B cell (primary cell): ENCODE results near the gene ALX3. TPM values are rescaled to one million over a fixed set of nuclear protein-coding genes. Genes with fewer than 3 reads are reported as not detected.

ENCODE experiments used
- ATAC-seq: fragments of 200-7000 bp; cut with Tn5 transposase; one replicate; pipeline ENCODE4 v1.10.0; 2021; ENCODE audit warnings: low read depth, mild to moderate bottlenecking, moderate number of reproducible peaks, moderate library complexity
- CTCF ChIA-PET: fragments of 350-600 bp; sonication (Branson Sonifier 250); formaldehyde crosslinking; loops from one replicate; lab custom pipeline; 2021; ENCODE audit warnings: antibody characterized with exemption, inconsistent platforms; lab: Charles Lee
- POLR2A ChIA-PET: fragments of 350-600 bp; sonication (Branson Sonifier 250); formaldehyde crosslinking; loops from one replicate; lab custom pipeline; 2021; ENCODE audit warnings: antibody characterized with exemption; lab: Charles Lee
- DNase-seq: peaks from one replicate; pipeline ENCODE4 v3.0.0; 2013
- H2AFZ ChIP-seq: 2 replicates; pipeline ENCODE4 v1.6.1; 2012; ENCODE audit warnings: mild to moderate bottlenecking, low read depth, low read length; ENCODE audit not compliant: insufficient read depth, poor library complexity, severe bottlenecking
- H3K27ac ChIP-seq, 2 donors: 1 replicate in 1 of 2; 2 replicates in 1 of 2; pipeline ENCODE4 v1.5.1; 2012 to 2013; ENCODE audit warnings: low read length in 2 of 2, mild to moderate bottlenecking in 2 of 2, moderate library complexity in 1 of 2
- H3K27me3 ChIP-seq, 4 experiments: fragments of 200-600 bp in 1 of 4; sonication (generic) in 1 of 4; replicated peaks in 1 of 4; 1 replicate in 2 of 4; 2 replicates in 2 of 4; pipeline versions ENCODE4 v1.6.1 to v1.7.0; 2013 to 2016; ENCODE audit warnings: low read length in 3 of 4, mild to moderate bottlenecking in 2 of 4, mixed read lengths in 1 of 4, moderate library complexity in 1 of 4; ENCODE audit not compliant: insufficient read depth in 4 of 4, control insufficient read depth in 3 of 4; ENCODE audit errors: control extremely low read depth in 1 of 4
- H3K36me3 ChIP-seq, 2 experiments: replicated peaks in 1 of 2; 1 replicate in 1 of 2; 2 replicates in 1 of 2; pipeline versions ENCODE4 v1.6.1 to v1.7.1; 2013; ENCODE audit warnings: low read length in 1 of 2; ENCODE audit not compliant: insufficient read depth in 2 of 2, control insufficient read depth in 1 of 2; ENCODE audit errors: control extremely low read depth in 1 of 2, extremely low read depth in 1 of 2
- H3K4me1 ChIP-seq, 2 donors: fragments of 200-600 bp in 1 of 2; sonication (generic) in 1 of 2; 1 replicate in 1 of 2; 2 replicates in 1 of 2; pipeline versions ENCODE4 v1.5.1 to v1.6.1; 2013 to 2017; ENCODE audit warnings: low read length in 2 of 2; ENCODE audit not compliant: control insufficient read depth in 2 of 2, insufficient read depth in 2 of 2
- H3K4me2 ChIP-seq: replicated peaks from 2 replicates; pipeline ENCODE3; 2012; ENCODE audit warnings: mild to moderate bottlenecking, low read depth, low read length; ENCODE audit not compliant: poor library complexity, severe bottlenecking
- H3K4me3 ChIP-seq, 5 experiments: fragments of 200-600 bp in 1 of 5; sonication (generic) in 1 of 5; 1 replicate in 3 of 5; 2 replicates in 2 of 5; pipeline versions ENCODE4 v1.5.1 to v1.7.0; 2011 to 2016; ENCODE audit warnings: low read length in 4 of 5, mild to moderate bottlenecking in 4 of 5, low read depth in 2 of 5, control low read depth in 1 of 5, moderate library complexity in 1 of 5; ENCODE audit not compliant: insufficient read depth in 1 of 5; ENCODE audit errors: control extremely low read depth in 1 of 5, extremely low read depth in 1 of 5
- H3K79me2 ChIP-seq: fragments of 200-600 bp; sonication (generic); one replicate; pipeline ENCODE4 v1.6.0; 2016; ENCODE audit warnings: low read length; ENCODE audit not compliant: control insufficient read depth, insufficient read depth
- H3K9ac ChIP-seq: fragments of 200-600 bp; sonication (generic); 2 replicates; pipeline ENCODE4 v1.6.1; 2017; ENCODE audit warnings: mild to moderate bottlenecking, low read length, moderate library complexity
- H3K9me3 ChIP-seq, 3 donors: one replicate each; pipeline versions ENCODE4 v1.6.1 to v1.7.1; 2013; ENCODE audit warnings: low read length in 2 of 3; ENCODE audit not compliant: control insufficient read depth in 2 of 3, insufficient read depth in 1 of 3; ENCODE audit errors: control extremely low read depth in 1 of 3
- H4K20me1 ChIP-seq: 2 replicates; pipeline ENCODE4 v1.6.0; 2012; ENCODE audit warnings: mild to moderate bottlenecking, low read length; ENCODE audit not compliant: insufficient read depth, control insufficient read depth, poor library complexity, severe bottlenecking
- H3K27ac Mint-ChIP-seq: one replicate; pipeline ENCODE4 v1.8.0; 2021; ENCODE audit warnings: mixed read lengths
- H3K27me3 Mint-ChIP-seq: one replicate; pipeline ENCODE4 v1.8.0; 2021; ENCODE audit warnings: mixed read lengths
- H3K4me1 Mint-ChIP-seq: one replicate; pipeline ENCODE4 v1.8.0; 2021; ENCODE audit warnings: mixed read lengths
- H3K4me3 Mint-ChIP-seq: one replicate; pipeline ENCODE4 v1.8.0; 2021; ENCODE audit warnings: mixed read lengths
- H3K9me3 Mint-ChIP-seq: one replicate; pipeline ENCODE4 v1.8.0; 2022; ENCODE audit warnings: mixed read lengths; ENCODE audit not compliant: insufficient read depth
- EZH2 ChIP-seq: IDR thresholded peaks from 2 replicates; pipeline ENCODE4 v1.6.1; 2012; ENCODE audit warnings: borderline replicate concordance, low read depth, mild to moderate bottlenecking, moderate library complexity, low read length; ENCODE audit not compliant: insufficient read depth, poor library complexity, severe bottlenecking
- WGBS: methylation state at CpG from one replicate; pipeline ENCODE4 v1.1.5; 2013; ENCODE audit warnings: missing lambda C conversion rate; ENCODE audit not compliant: insufficient coverage; 5-methylcytosine and 5-hydroxymethylcytosine counted together
- intact Hi-C: fragments of 100-400 bp; cut with micrococcal nuclease; formaldehyde crosslinking; loops from one replicate; pipeline ENCODE4 v1.10.0; 2022
- polyA plus RNA-seq: library from polyadenylated mRNA; depleted of rRNA; stranded (reverse); fragments of >200 nt; gene quantifications from 2 replicates; pipeline ENCODE4 v1.2.3, GENCODE V29; 2012
- total RNA-seq, 2 donors: library from RNA; stranded (reverse); fragments of 120-200 nt in 1 of 2; gene quantifications; 1 replicate in 1 of 2; 2 replicates in 1 of 2; pipeline versions ENCODE4 v1.2.3 to v1.2.4, GENCODE V29; 2013 to 2022
- TF ChIP-seq, protein P1 (sequence below): fragments of 200-600 bp; IDR thresholded peaks from one replicate; pipeline ENCODE4 v1.8.0; 2022; ENCODE audit warnings: antibody characterized with exemption, mild to moderate bottlenecking

ALX3 gene
- total and polyA plus RNA-seq, 2 donors (not counting 1 experiment from before 2014, with no cell fraction given), result not detected

DNA sequence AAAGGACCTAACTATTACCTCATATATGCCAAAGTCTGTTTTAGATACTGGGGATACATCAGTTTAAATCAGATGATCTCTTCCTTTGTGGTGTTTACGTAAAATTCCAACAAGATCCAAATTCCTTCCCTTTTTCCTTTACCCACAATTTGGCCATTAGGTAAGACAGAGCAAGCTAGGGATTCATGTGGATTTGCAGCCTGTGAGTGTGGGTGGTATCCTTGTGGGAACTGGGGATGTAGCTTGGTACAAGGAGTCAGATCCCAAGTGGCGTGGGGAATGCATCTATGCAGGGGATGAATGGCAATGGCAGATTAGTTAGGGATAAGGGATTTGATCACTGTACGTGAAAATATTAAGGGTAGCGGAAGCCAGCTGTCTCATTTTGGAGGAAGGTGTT, 45.9 kb downstream of the ALX3 start:
- DNase-seq, result no peak
- H2AFZ ChIP-seq, result no peak overlapping the region
- H3K4me1 ChIP-seq, result peaks cover 0 to 6% of the 10 kb centered on the region in 2 donors
- intact Hi-C loops, result no loop called here
- H3K79me2 ChIP-seq, result no peaks in the 10 kb centered on the region
- no peak overlapping the region for H3K9ac ChIP-seq
- CTCF ChIA-PET, result interaction anchor here (0.7 to 1.7 kb wide), 3 partner anchors 13 to 484 kb away, joined by 3 to 7 read pairs (median 4); no protein-coding TSS in a partner anchor
- no peak for ATAC-seq
- H3K4me2 ChIP-seq, result no peak overlapping the region
- H3K9me3 ChIP-seq, result no peaks in the 10 kb centered on the region
- H3K27me3 ChIP-seq, result no peaks in the 10 kb centered on the region
- no peak overlapping the region for H3K27ac ChIP-seq
- H4K20me1 ChIP-seq, result no peaks in the 10 kb centered on the region
- peak overlapping the region; percentile 54 for H3K27ac Mint-ChIP-seq
- POLR2A ChIA-PET, result no interaction called here
- H3K4me1 Mint-ChIP-seq, result peaks cover 14% of the 10 kb centered on the region
- WGBS, result 100% methylated on average over 3 of the region's 4 CpGs
- no peaks in the 10 kb centered on the region for H3K9me3 Mint-ChIP-seq
- H3K36me3 ChIP-seq, result peaks cover 0 to 37% of the 10 kb centered on the region in 2 experiments
- no peak overlapping the region for H3K4me3 ChIP-seq
- no peak for TF ChIP-seq EZH2
- TF ChIP-seq, protein P1, sequence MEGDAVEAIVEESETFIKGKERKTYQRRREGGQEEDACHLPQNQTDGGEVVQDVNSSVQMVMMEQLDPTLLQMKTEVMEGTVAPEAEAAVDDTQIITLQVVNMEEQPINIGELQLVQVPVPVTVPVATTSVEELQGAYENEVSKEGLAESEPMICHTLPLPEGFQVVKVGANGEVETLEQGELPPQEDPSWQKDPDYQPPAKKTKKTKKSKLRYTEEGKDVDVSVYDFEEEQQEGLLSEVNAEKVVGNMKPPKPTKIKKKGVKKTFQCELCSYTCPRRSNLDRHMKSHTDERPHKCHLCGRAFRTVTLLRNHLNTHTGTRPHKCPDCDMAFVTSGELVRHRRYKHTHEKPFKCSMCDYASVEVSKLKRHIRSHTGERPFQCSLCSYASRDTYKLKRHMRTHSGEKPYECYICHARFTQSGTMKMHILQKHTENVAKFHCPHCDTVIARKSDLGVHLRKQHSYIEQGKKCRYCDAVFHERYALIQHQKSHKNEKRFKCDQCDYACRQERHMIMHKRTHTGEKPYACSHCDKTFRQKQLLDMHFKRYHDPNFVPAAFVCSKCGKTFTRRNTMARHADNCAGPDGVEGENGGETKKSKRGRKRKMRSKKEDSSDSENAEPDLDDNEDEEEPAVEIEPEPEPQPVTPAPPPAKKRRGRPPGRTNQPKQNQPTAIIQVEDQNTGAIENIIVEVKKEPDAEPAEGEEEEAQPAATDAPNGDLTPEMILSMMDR, result no peak
- no peak overlapping the region for H3K4me3 Mint-ChIP-seq
- H3K27me3 Mint-ChIP-seq, result no peaks in the 10 kb centered on the region

DNA sequence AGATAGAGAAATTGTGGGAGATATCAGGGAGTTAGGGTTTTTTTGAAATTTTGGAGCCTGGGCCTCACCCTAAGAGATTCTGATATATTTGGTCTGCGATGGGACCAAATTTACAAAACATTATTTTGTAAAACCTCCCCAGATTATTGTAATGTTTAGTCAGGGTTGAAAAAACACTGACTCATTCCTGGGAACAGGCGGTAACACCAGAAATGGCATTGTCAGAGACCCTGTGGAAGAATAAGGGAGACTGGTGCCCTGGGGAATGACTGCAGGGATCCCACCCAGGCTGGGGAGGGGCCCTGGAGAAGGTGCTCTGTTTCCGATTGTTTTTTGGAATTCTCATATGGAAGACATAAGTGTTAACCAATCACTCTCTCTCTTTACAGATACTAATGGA, 49.2 kb downstream of the ALX3 start:
- Histone ChIP-seq H3K79me2 (no peaks in the 10 kb centered on the region), H3K9me3 (no peaks in the 10 kb centered on the region), H3K9ac (no peak overlapping the region), H4K20me1 (no peaks in the 10 kb centered on the region), H3K36me3 (peaks cover 2 to 70% of the 10 kb centered on the region in 2 experiments), H3K27ac (no peak overlapping the region), H3K4me3 (no peak overlapping the region), H3K4me1 (peaks cover 0 to 6% of the 10 kb centered on the region in 2 donors), H2AFZ (no peak overlapping the region), H3K4me2 (no peak overlapping the region), H3K27me3 (no peaks in the 10 kb centered on the region)
- Mint-ChIP-seq H3K27me3 (no peaks in the 10 kb centered on the region), H3K4me1 (peaks cover 12% of the 10 kb centered on the region), H3K9me3 (no peaks in the 10 kb centered on the region), H3K4me3 (no peak overlapping the region), H3K27ac (no peak overlapping the region)
- ChIA-PET POLR2A (no interaction called here), CTCF (interaction anchor here (1.2 to 2.8 kb wide), 3 partner anchors 10 to 244 kb away, joined by 4 to 7 read pairs (median 4); partner anchors contain the start of gene AHCYL1)
- DNase-seq, result no peak
- no peak for ATAC-seq
- 100% methylated on average over 1 of the region's 3 CpGs for WGBS
- TF ChIP-seq EZH2, result no peak
- TF ChIP-seq, protein P1, result no peak
- intact Hi-C loops, result no loop called here
